A549 (cell line): ENCODE results near the gene PCGF1.

Experiments used
- CEBPB ChIP-seq, 2 experiments: fragments of >200 bp in 1 of 2; sonication (Bioruptor Twin) in 1 of 2; formaldehyde crosslinking in 1 of 2; IDR thresholded peaks; 2 replicates each; pipeline ENCODE4 v1.6.1; 2012 to 2016
- CHD2 ChIP-seq: fragments of 150-350 bp; IDR thresholded peaks from 2 replicates; pipeline ENCODE4 v1.6.1; 2014; ENCODE audit warnings: low read length; ENCODE audit not compliant: partially characterized antibody
- CTCF ChIP-seq: fragments of >200 bp; sonication (Bioruptor Twin); formaldehyde crosslinking; IDR thresholded peaks from 3 replicates; pipeline ENCODE4 v1.5.1; 2016
- POLR2A ChIP-seq: IDR thresholded peaks from 2 replicates; pipeline ENCODE4 v1.6.1; 2012; ENCODE audit warnings: mild to moderate bottlenecking, low read length
- RAD21 ChIP-seq, 2 experiments: fragments of >200 bp in 1 of 2; sonication (Bioruptor Twin) in 1 of 2; formaldehyde crosslinking in 1 of 2; IDR thresholded peaks in 1 of 2; conservative IDR thresholded peaks in 1 of 2; 2 replicates in 1 of 2; 3 replicates in 1 of 2; pipeline ENCODE4 v1.6.1; 2012 to 2018; ENCODE audit warnings: inconsistent platforms in 1 of 2
- RARB ChIP-seq: fragments of 250-450 bp; sonication (Bioruptor Pico); IDR thresholded peaks from 2 replicates; pipeline ENCODE4 v1.8.0; 2021; ENCODE audit warnings: mild to moderate bottlenecking, moderate library complexity

- TF ChIP-seq CTCF, result no peak
- no peak for TF ChIP-seq RARB (CRISPR knock-in tag)
- no peak for TF ChIP-seq POLR2A
- no peak for TF ChIP-seq CHD2
- no peak for TF ChIP-seq CEBPB (IDR thresholded peaks at IDR 0.05)
- no peak for TF ChIP-seq RAD21 (conservative IDR thresholded peaks at IDR 0.05 in 1 of 2, IDR thresholded peaks at IDR 0.05 in 1 of 2)
Measured at GRCh38 chr2:74514368-74515270, 7.1 kb upstream of the PCGF1 start, which contains the start of gene TLX2.
